H9 (cell line): Measurements from ENCODE around the gene SARNP. TPM values are rescaled to one million over a fixed set of nuclear protein-coding genes. Genes with fewer than 3 reads are reported as not detected.
A peak's percentile ranks its signal among the peaks of the same experiment; 100 is the strongest.

Experiments
- DNase-seq: peaks from one replicate; pipeline ENCODE4 v3.0.0-alpha.2; 2017
- H2AFZ ChIP-seq: one replicate; pipeline ENCODE4 v1.6.1; 2013; ENCODE audit warnings: mild to moderate bottlenecking, low read length, control low read depth, moderate library complexity
- H2AK5ac ChIP-seq: 2 replicates; pipeline ENCODE4 v1.6.1; 2013; ENCODE audit warnings: low read length, control low read depth, mixed read lengths; ENCODE audit not compliant: insufficient read length
- H2BK120ac ChIP-seq: one replicate; pipeline ENCODE4 v1.6.1; 2013; ENCODE audit warnings: low read depth, mild to moderate bottlenecking, low read length, control low read depth, inconsistent platforms; ENCODE audit not compliant: poor library complexity, severe bottlenecking
- H2BK12ac ChIP-seq: 2 replicates; pipeline ENCODE4 v1.6.1; 2013; ENCODE audit warnings: low read length, control low read depth, mixed read lengths, low read depth; ENCODE audit not compliant: insufficient read length
- H2BK15ac ChIP-seq: 2 replicates; pipeline ENCODE4 v1.6.1; 2013; ENCODE audit warnings: low read depth, low read length, control low read depth
- H2BK20ac ChIP-seq: one replicate; pipeline ENCODE4 v1.6.1; 2013; ENCODE audit warnings: low read depth, mild to moderate bottlenecking, low read length, control low read depth, inconsistent platforms; ENCODE audit not compliant: poor library complexity, severe bottlenecking
- H2BK5ac ChIP-seq: 2 replicates; pipeline ENCODE4 v1.6.1; 2013; ENCODE audit warnings: low read length, control low read depth, mixed read lengths; ENCODE audit not compliant: insufficient read length
- H3K14ac ChIP-seq: 2 replicates; pipeline ENCODE4 v1.6.1; 2013; ENCODE audit warnings: low read length, control low read depth; ENCODE audit not compliant: insufficient read depth
- H3K18ac ChIP-seq: 2 replicates; pipeline ENCODE4 v1.6.1; 2013; ENCODE audit warnings: low read depth, mild to moderate bottlenecking, mixed read lengths, low read length, control low read depth; ENCODE audit not compliant: insufficient read length
- H3K23ac ChIP-seq: 2 replicates; pipeline ENCODE4 v1.6.1; 2013; ENCODE audit warnings: low read length, control low read depth, mixed read lengths, low read depth; ENCODE audit not compliant: insufficient read length
- H3K23me2 ChIP-seq: 2 replicates; pipeline ENCODE4 v1.6.1; 2013; ENCODE audit warnings: low read depth, mild to moderate bottlenecking, mixed read lengths, low read length, control low read depth; ENCODE audit not compliant: insufficient read length, poor library complexity, severe bottlenecking
- H3K27ac ChIP-seq: 2 replicates; pipeline ENCODE4 v1.5.1; 2013; ENCODE audit warnings: low read length, control low read depth, mixed read lengths, low read depth; ENCODE audit not compliant: insufficient read length
- H3K27me3 ChIP-seq: 2 replicates; pipeline ENCODE4 v1.6.1; 2013; ENCODE audit warnings: low read length, control low read depth, inconsistent platforms; ENCODE audit not compliant: insufficient read depth
- H3K4ac ChIP-seq: 2 replicates; pipeline ENCODE4 v1.6.1; 2013; ENCODE audit warnings: low read depth, mild to moderate bottlenecking, control low read depth, inconsistent platforms, low read length, moderate library complexity
- H3K4me1 ChIP-seq: 2 replicates; pipeline ENCODE4 v1.6.1; 2013; ENCODE audit warnings: low read length, control low read depth, inconsistent platforms; ENCODE audit not compliant: insufficient read depth
- H3K4me2 ChIP-seq: 2 replicates; pipeline ENCODE4 v1.6.1; 2013; ENCODE audit warnings: low read length, control low read depth, mixed read lengths; ENCODE audit not compliant: insufficient read length, insufficient read depth
- H3K56ac ChIP-seq: 2 replicates; pipeline ENCODE4 v1.6.1; 2013; ENCODE audit warnings: low read depth, mild to moderate bottlenecking, mixed read lengths, low read length, control low read depth; ENCODE audit not compliant: insufficient read length
- H3K79me1 ChIP-seq: 2 replicates; pipeline ENCODE4 v1.6.1; 2013; ENCODE audit warnings: low read depth, mild to moderate bottlenecking, moderate library complexity, low read length, control low read depth, inconsistent platforms; ENCODE audit not compliant: insufficient read depth, poor library complexity, severe bottlenecking
- H3K79me2 ChIP-seq: 2 replicates; pipeline ENCODE4 v1.6.1; 2013; ENCODE audit warnings: low read length, control low read depth, inconsistent platforms; ENCODE audit not compliant: insufficient read depth
- H3K9ac ChIP-seq: 2 replicates; pipeline ENCODE4 v1.6.1; 2013; ENCODE audit warnings: low read length, control low read depth, mixed read lengths; ENCODE audit not compliant: insufficient read length; ENCODE audit errors: extremely low read depth
- H3K9me3 ChIP-seq: one replicate; pipeline ENCODE4 v1.6.1; 2013; ENCODE audit warnings: low read depth, low read length, inconsistent platforms; ENCODE audit not compliant: control insufficient read depth
- H3T11ph ChIP-seq: one replicate; pipeline ENCODE4 v1.6.1; 2013; ENCODE audit warnings: mild to moderate bottlenecking, low read length, control low read depth, inconsistent platforms
- H4K20me1 ChIP-seq: one replicate; pipeline ENCODE4 v1.6.1; 2013; ENCODE audit not compliant: control insufficient read depth, insufficient read length, insufficient read depth
- H4K5ac ChIP-seq: 2 replicates; pipeline ENCODE4 v1.6.1; 2013; ENCODE audit warnings: low read depth, mild to moderate bottlenecking, mixed read lengths, low read length, control low read depth; ENCODE audit not compliant: insufficient read length
- H4K8ac ChIP-seq: replicated peaks from 2 replicates; pipeline ENCODE4 v1.6.1; 2013; ENCODE audit warnings: low read length, control low read depth, mixed read lengths, low read depth; ENCODE audit not compliant: insufficient read length
- H4K91ac ChIP-seq: 2 replicates; pipeline ENCODE4 v1.6.1; 2013; ENCODE audit warnings: low read depth, mild to moderate bottlenecking, moderate library complexity, mixed read lengths, low read length, control low read depth; ENCODE audit not compliant: insufficient read length
- H3K27ac Mint-ChIP-seq, 3 experiments: 2 replicates in 2 of 3; 3 replicates in 1 of 3; pipeline ENCODE4 v1.8.0; 2020 to 2021; ENCODE audit warnings: mixed read lengths in 3 of 3, mild to moderate bottlenecking in 1 of 3, moderate library complexity in 1 of 3
- H3K27me3 Mint-ChIP-seq: 2 replicates; pipeline ENCODE4 v1.8.0; 2021; ENCODE audit warnings: low read depth, mild to moderate bottlenecking, moderate library complexity, mixed read lengths
- H3K36me3 Mint-ChIP-seq, 3 experiments: 2 replicates in 2 of 3; 3 replicates in 1 of 3; pipeline ENCODE4 v1.8.0; 2020 to 2021; ENCODE audit warnings: low read depth in 3 of 3, mixed read lengths in 3 of 3; ENCODE audit not compliant: insufficient read depth in 1 of 3
- H3K4me1 Mint-ChIP-seq, 2 experiments: 2 replicates each; pipeline ENCODE4 v1.8.0; 2020; ENCODE audit warnings: mixed read lengths in 2 of 2
- H3K4me3 Mint-ChIP-seq, 2 experiments: 2 replicates in 1 of 2; 3 replicates in 1 of 2; pipeline ENCODE4 v1.8.0; 2020 to 2021; ENCODE audit warnings: mild to moderate bottlenecking in 2 of 2, mixed read lengths in 2 of 2, moderate library complexity in 1 of 2
- H3K9me3 Mint-ChIP-seq, 2 experiments: 2 replicates in 1 of 2; 3 replicates in 1 of 2; pipeline ENCODE4 v1.8.0; 2020; ENCODE audit warnings: mild to moderate bottlenecking in 2 of 2, mixed read lengths in 2 of 2, moderate library complexity in 1 of 2
- WGBS: extraction: QIAGEN DNeasy Blood & Tissue Kit; methylation state at CpG from one replicate; pipeline ENCODE4 v1.1.7; 2013; ENCODE audit warnings: missing lambda C conversion rate, low lambda C conversion rate, mixed read lengths; ENCODE audit not compliant: insufficient read length; ENCODE audit errors: extremely low coverage; 5-methylcytosine and 5-hydroxymethylcytosine counted together
- total RNA-seq: library from RNA; stranded (reverse); gene quantifications from 2 replicates; pipeline ENCODE4 v1.2.1, GENCODE V29; 2021
- TF ChIP-seq, protein P1 (sequence below): fragments of 200-600 bp; sonication (generic); conservative IDR thresholded peaks from 3 replicates; pipeline ENCODE4 v1.8.0; 2021; ENCODE audit warnings: antibody characterized with exemption, mild to moderate bottlenecking

SARNP gene
- total RNA-seq, 1 experiment from 2014 or later, result 127 TPM

DNA sequence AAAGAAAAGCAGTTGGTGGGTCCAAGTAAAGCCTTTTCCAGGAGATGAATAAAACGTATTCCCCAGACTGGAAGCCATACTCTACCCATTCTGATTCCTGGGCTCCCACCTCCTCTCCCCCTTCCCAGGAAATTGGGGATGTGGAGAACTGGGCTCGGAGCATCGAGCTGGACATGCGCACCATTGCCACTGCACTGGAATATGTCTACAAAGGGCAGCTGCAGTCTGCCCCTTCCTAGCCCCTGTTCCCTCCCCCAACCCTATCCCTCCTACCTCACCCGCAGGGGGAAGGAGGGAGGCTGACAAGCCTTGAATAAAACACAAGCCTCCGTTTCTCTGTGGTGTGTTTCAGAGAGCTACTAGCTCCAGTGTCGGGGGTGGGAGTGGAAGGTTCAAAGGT is 98.2 kb downstream of the SARNP start:
- 0 out of 7 replicates have a peak overlapping the region, but pooled peaks of 1 of the 3 experiments have one; percentile 68 for H3K27ac Mint-ChIP-seq
- Histone ChIP-seq H4K8ac (no peak overlapping the region), H3T11ph (no peak overlapping the region), H2BK5ac (no peak overlapping the region), H2BK12ac (no peak overlapping the region), H3K23me2 (peaks cover 9% of the 10 kb centered on the region), H3K79me2 (no peaks in the 10 kb centered on the region), H3K56ac (no peak overlapping the region), H4K5ac (no peak overlapping the region), H2AK5ac (no peak overlapping the region), H3K4me1 (peaks cover 13% of the 10 kb centered on the region; the same call in 1 of the 2 replicates), H2BK20ac (no peak overlapping the region), H4K91ac (no peak overlapping the region), H3K4ac (no peak overlapping the region), H2BK15ac (no peak overlapping the region), H2AFZ (no peak overlapping the region), H3K4me2 (no peak overlapping the region), H3K14ac (no peak overlapping the region), H3K18ac (no peak overlapping the region), H3K9me3 (no peaks in the 10 kb centered on the region), H3K9ac (no peak overlapping the region), H3K23ac (no peak overlapping the region), H3K27me3 (no peaks in the 10 kb centered on the region), H3K27ac (no peak overlapping the region), H3K79me1 (no peaks in the 10 kb centered on the region), H4K20me1 (no peaks in the 10 kb centered on the region), H2BK120ac (no peak overlapping the region)
- WGBS, result no CpG with 5 or more reads among the region's 7 CpGs
- no peak for DNase-seq
- peaks cover 38 to 41% of the 10 kb centered on the region in 2 experiments for H3K4me1 Mint-ChIP-seq
- H3K36me3 Mint-ChIP-seq, result peaks cover 3 to 22% (median 14%) of the 10 kb centered on the region in 3 experiments; a peak in 6 of 7 replicates
- peaks cover 4% of the 10 kb centered on the region for H3K27me3 Mint-ChIP-seq
- no peak overlapping the region for H3K4me3 Mint-ChIP-seq
- TF ChIP-seq, protein P1, sequence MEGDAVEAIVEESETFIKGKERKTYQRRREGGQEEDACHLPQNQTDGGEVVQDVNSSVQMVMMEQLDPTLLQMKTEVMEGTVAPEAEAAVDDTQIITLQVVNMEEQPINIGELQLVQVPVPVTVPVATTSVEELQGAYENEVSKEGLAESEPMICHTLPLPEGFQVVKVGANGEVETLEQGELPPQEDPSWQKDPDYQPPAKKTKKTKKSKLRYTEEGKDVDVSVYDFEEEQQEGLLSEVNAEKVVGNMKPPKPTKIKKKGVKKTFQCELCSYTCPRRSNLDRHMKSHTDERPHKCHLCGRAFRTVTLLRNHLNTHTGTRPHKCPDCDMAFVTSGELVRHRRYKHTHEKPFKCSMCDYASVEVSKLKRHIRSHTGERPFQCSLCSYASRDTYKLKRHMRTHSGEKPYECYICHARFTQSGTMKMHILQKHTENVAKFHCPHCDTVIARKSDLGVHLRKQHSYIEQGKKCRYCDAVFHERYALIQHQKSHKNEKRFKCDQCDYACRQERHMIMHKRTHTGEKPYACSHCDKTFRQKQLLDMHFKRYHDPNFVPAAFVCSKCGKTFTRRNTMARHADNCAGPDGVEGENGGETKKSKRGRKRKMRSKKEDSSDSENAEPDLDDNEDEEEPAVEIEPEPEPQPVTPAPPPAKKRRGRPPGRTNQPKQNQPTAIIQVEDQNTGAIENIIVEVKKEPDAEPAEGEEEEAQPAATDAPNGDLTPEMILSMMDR, result no peak
- H3K9me3 Mint-ChIP-seq, result peaks cover 0 to 3% of the 10 kb centered on the region in 2 experiments; a peak in 3 of 5 replicates
